Activated naive CD8-positive, alpha-beta T cell treated with anti-CD3 and anti-CD28 coated beads for 36 hours (primary cell): ENCODE data around the gene ANKRD35. TPM values are rescaled to one million over a fixed set of nuclear protein-coding genes. Genes with fewer than 3 reads are reported as not detected.
"Not testable (repeated sequence)": the region's sequence is repeated elsewhere in the genome, so short reads cannot be mapped to it uniquely, and the experiment has no call there.

Experiments used
- DNase-seq: peaks from one replicate; pipeline ENCODE4 v3.0.0; 2021
- H3K27ac Mint-ChIP-seq: one replicate; pipeline ENCODE4 v1.8.0; 2022; ENCODE audit warnings: mild to moderate bottlenecking, moderate library complexity, mixed read lengths
- H3K27me3 Mint-ChIP-seq: one replicate; pipeline ENCODE4 v1.8.0; 2022; ENCODE audit warnings: mild to moderate bottlenecking, mixed read lengths
- H3K36me3 Mint-ChIP-seq: one replicate; pipeline ENCODE4 v1.8.0; 2021; ENCODE audit warnings: mild to moderate bottlenecking, mixed read lengths
- H3K4me1 Mint-ChIP-seq: one replicate; pipeline ENCODE4 v1.8.0; 2021; ENCODE audit warnings: mixed read lengths
- H3K4me3 Mint-ChIP-seq: one replicate; pipeline ENCODE4 v1.8.0; 2022; ENCODE audit warnings: mild to moderate bottlenecking, moderate library complexity, mixed read lengths
- H3K9me3 Mint-ChIP-seq: one replicate; pipeline ENCODE4 v1.8.0; 2022; ENCODE audit warnings: mixed read lengths
- total RNA-seq, 2 experiments: library from RNA; stranded (reverse); gene quantifications; one replicate each; pipeline ENCODE4 v1.2.3, GENCODE V29; 2021

Gene ANKRD35
- total RNA-seq, 2 experiments from 2014 or later, result 0.58 to 0.64 TPM

- Mint-ChIP-seq H3K27me3 (no peaks in the 10 kb centered on the region), H3K4me3 (no peak overlapping the region), H3K9me3 (no peaks in the 10 kb centered on the region), H3K27ac (no peak overlapping the region), H3K36me3 (peaks cover 3% of the 10 kb centered on the region), H3K4me1 (peaks cover 16% of the 10 kb centered on the region)
- no peak for DNase-seq
These were observed 37.8 kb downstream of the ANKRD35 start for GRCh38 chr1:145847827-145848226.

GRCh38 chr1:145846201-145846612, 39.5 kb downstream of the ANKRD35 start:
- no peaks in the 10 kb centered on the region for H3K9me3 Mint-ChIP-seq
- peak; percentile 23 for DNase-seq
- H3K36me3 Mint-ChIP-seq, result peaks cover 3% of the 10 kb centered on the region
- H3K4me1 Mint-ChIP-seq, result peaks cover 16% of the 10 kb centered on the region
- H3K27ac Mint-ChIP-seq, result peak overlapping the region; percentile 65
- no peaks in the 10 kb centered on the region for H3K27me3 Mint-ChIP-seq
- H3K4me3 Mint-ChIP-seq, result no peak overlapping the region

DNA sequence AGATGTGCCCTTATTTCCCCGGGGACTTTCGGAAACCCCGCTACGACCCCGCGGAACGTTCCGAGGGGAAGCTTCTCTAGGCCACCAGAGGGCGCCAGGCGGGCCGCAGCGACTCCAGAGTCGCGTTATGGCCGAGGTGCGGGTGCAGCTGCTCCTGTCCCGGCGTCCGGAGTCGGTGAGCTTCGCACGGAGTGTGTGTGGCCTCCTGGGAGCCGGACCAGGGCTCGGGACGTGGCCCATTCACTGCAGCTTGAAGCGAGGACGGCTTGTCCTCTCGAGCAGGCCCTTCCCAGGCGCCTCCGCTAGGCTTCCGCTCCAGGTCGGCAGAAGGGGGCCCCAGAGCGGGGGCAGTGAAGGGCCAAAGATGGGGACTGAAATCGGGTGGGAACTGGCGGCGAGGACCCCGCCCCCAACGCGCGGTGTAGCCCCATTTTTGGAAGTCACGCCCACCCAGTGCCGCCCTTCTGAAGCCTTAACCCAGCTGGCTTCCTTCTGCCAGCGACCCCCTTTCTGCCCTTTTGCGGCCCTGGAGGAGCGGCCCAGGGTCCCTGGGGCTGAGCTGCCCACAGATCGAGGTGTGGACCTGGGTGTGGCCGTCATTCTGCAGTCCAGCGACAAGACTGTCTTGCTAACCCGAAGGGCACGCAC, 40.0 kb downstream of the ANKRD35 start, which contains the start of gene NUDT17:
TSS of gene NUDT17 (plus strand) at position 117 of the 648 bp plus-strand sequence. CDS start at position 128, 11 bp downstream.
- Mint-ChIP-seq H3K4me3 (no peak within 1 kb of the TSS), H3K27me3 (no peaks in the 10 kb centered on the region), H3K36me3 (no peaks in the 10 kb centered on the region), H3K27ac (peak within 1 kb of the TSS; percentile 65), H3K4me1 (peaks cover 16% of the 10 kb centered on the region), H3K9me3 (no peaks in the 10 kb centered on the region)
- peak; percentile 78 for DNase-seq

- Mint-ChIP-seq H3K27ac (no peak overlapping the region), H3K9me3 (no peaks in the 10 kb centered on the region), H3K4me1 (peaks cover 14% of the 10 kb centered on the region), H3K36me3 (no peaks in the 10 kb centered on the region), H3K27me3 (no peaks in the 10 kb centered on the region), H3K4me3 (no peak overlapping the region)
- DNase-seq, result no peak
These were observed 40.5 kb downstream of the ANKRD35 start for GRCh38 chr1:145845144-145845513.

DNA sequence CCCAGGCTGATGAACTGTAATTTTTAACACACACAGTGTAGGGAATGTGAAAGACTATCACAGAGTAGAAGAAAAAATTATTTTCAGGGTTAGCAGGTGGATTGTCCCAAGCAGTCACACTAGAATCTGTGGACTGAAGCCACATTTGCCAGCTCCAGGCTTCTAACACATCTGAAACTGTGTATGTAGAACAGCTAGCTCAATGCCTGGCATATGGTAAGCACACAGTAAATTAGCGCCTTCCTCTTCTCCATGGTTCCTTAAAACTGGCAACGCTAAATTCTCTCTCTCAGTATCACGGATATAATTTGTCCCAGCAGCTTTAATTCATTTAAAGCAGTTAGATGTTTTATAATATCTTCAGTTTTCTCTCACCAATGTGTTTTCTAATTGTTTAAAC, 42.6 kb downstream of the ANKRD35 start:
- Mint-ChIP-seq H3K27me3 (no peaks in the 10 kb centered on the region), H3K36me3 (peaks cover 6% of the 10 kb centered on the region), H3K27ac (no peak overlapping the region), H3K9me3 (no peaks in the 10 kb centered on the region), H3K4me1 (peaks cover 12% of the 10 kb centered on the region), H3K4me3 (no peak overlapping the region)
- no peak for DNase-seq

GRCh38 chr1:145837656-145838055, 48.0 kb downstream of the ANKRD35 start:
- no peak for DNase-seq
- Mint-ChIP-seq H3K27ac (no peak overlapping the region), H3K36me3 (peaks cover 21% of the 10 kb centered on the region), H3K4me3 (no peak overlapping the region), H3K9me3 (no peaks in the 10 kb centered on the region), H3K4me1 (peaks cover 7% of the 10 kb centered on the region), H3K27me3 (no peaks in the 10 kb centered on the region)

- H3K36me3 Mint-ChIP-seq, result peaks cover 60% of the 10 kb centered on the region
- DNase-seq, H3K27me3 Mint-ChIP-seq, H3K4me3 Mint-ChIP-seq, H3K9me3 Mint-ChIP-seq: not testable (repeated sequence)
- H3K4me1 Mint-ChIP-seq, result peaks cover 35% of the 10 kb centered on the region
- peak overlapping the region; percentile 36 for H3K27ac Mint-ChIP-seq
These were observed 54.9 kb downstream of the ANKRD35 start for GRCh38 chr1:145830810-145831209.

DNA sequence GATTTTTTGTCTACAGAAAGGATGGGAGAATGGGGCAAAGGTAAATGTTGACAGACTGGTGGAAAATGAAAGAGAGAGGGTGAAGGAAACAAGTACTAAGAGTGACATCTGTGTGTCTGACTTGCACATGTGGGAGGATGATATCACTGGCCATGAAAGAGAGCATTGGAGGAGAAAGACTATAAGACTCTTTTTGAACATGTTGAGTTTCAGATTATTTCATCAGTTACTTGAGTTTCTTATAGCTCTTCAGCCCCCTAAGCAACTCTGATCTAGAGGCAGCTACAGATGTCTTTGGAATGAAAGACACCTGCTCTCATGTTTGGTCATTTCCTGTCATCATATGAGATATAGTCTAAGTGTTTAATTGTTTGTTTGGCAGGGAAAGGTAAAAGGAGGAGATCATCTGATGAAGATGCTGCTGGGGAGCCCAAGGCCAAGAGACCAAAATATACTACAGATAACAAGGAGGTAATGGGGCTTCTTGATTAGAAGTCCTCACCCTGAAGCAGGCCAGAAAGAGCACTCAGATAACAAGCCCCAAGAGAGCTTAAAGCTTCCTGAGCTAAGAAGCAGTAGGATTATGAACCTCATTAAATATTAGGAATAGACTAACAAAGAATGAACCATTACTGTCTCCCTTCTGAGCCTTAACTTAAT, 57.2 kb downstream of the ANKRD35 start:
- DNase-seq, result no peak
- Mint-ChIP-seq H3K36me3 (peaks cover 70% of the 10 kb centered on the region), H3K4me3 (peak overlapping the region; percentile 62), H3K27ac (peak overlapping the region; percentile 95), H3K27me3 (no peaks in the 10 kb centered on the region), H3K4me1 (peaks cover 42% of the 10 kb centered on the region), H3K9me3 (no peaks in the 10 kb centered on the region)

- Mint-ChIP-seq H3K27ac (peak overlapping the region; percentile 95), H3K4me3 (peak overlapping the region; percentile 62), H3K9me3 (no peaks in the 10 kb centered on the region), H3K4me1 (peaks cover 42% of the 10 kb centered on the region), H3K27me3 (no peaks in the 10 kb centered on the region), H3K36me3 (peaks cover 65% of the 10 kb centered on the region)
- DNase-seq, result no peak
These were observed 57.7 kb downstream of the ANKRD35 start for GRCh38 chr1:145827966-145828365.

DNA sequence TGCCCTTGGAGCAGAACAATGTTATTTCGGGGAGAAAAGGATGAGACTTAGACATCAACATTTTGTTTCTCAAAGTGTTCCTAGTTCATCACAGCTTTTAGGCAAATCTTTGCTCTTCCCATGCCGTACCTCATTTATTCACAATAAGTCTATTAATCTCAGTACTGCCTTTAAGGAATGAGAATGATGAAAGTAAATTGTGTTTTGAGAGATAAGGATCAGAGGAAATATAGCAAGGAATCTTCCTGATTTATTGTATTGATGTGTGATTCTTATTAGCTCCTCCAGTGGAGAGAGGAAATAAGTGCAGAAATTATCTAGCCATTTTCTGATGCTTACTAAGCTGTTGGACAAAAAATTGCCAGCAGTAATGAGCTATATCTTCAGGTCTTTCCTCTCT, 59.6 kb downstream of the ANKRD35 start:
- Mint-ChIP-seq H3K27ac (peak overlapping the region; percentile 61), H3K27me3 (no peaks in the 10 kb centered on the region), H3K36me3 (peaks cover 58% of the 10 kb centered on the region), H3K4me3 (peak overlapping the region; percentile 97), H3K9me3 (no peaks in the 10 kb centered on the region), H3K4me1 (peaks cover 42% of the 10 kb centered on the region)
- no peak for DNase-seq

DNA sequence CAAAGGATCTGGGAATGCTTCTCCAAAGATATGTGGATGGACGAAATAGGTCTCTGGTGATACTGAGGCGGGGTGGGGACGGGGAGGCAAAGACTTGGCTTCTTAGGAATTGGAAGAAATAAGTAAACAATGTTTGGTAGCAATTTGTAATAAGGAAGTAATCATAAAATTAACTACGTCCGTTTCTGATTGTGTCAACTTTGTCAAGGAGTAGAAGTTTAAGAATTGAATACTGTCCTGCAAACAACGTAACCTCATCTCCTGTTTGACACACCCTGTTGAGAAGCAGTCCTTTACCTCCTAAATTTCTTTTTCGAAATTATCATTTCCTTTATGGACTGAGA, 61.2 kb downstream of the ANKRD35 start:
- H3K27me3 Mint-ChIP-seq, result no peaks in the 10 kb centered on the region
- peaks cover under 1% of the 10 kb centered on the region for H3K9me3 Mint-ChIP-seq
- H3K4me3 Mint-ChIP-seq, result peak overlapping the region; percentile 97
- H3K27ac Mint-ChIP-seq, result peak overlapping the region; percentile 98
- no peak for DNase-seq
- H3K4me1 Mint-ChIP-seq, result peaks cover 39% of the 10 kb centered on the region
- peaks cover 45% of the 10 kb centered on the region for H3K36me3 Mint-ChIP-seq

- Mint-ChIP-seq H3K4me3 (peak within 1 kb of the TSS; percentile 97), H3K36me3 (peaks cover 42% of the 10 kb centered on the region)
- peak; percentile 88 for DNase-seq
These were observed 61.8 kb downstream of the ANKRD35 start, which contains the start of the genes POLR3C and RNF115 for GRCh38 chr1:145823565-145824498. Gene POLR3C (plus strand): TSS chr1:145824200. CDS start chr1:145825777, 1,577 bp downstream. Gene RNF115 (minus strand): TSS chr1:145824095. CDS start chr1:145823873, 222 bp downstream.

DNA sequence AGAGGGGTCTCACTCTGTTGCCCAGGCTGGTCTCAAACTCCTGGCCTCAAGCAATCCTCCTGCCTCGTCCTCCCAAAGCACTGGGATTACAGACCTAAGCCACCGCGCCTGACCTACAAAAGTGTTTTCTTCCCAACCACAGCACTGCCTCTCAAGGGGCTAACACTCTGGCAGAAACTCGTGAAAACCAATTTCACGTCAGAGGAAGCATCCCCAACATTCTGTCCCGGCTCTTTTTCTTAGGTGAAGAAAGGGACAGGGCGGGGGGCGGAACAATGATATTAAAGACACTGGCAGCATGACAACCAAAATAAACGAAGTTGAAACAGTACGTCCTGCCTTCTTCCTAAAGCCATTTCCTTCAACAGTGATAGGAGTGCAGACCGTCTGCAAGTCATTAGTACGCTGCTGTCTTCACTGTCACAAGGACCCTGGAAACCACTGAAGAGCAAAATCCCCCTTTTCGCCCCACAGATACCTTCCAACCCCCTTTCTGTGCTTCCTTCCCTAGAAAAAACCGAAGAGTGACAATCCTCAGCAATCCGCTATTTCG, 62.8 kb downstream of the ANKRD35 start:
- not testable (repeated sequence) for H3K9me3 Mint-ChIP-seq, H3K27me3 Mint-ChIP-seq, DNase-seq
- peak overlapping the region; percentile 56 for H3K27ac Mint-ChIP-seq
- peak overlapping the region; percentile 43 for H3K4me3 Mint-ChIP-seq
- peaks cover 25% of the 10 kb centered on the region for H3K4me1 Mint-ChIP-seq
- H3K36me3 Mint-ChIP-seq, result peaks cover 33% of the 10 kb centered on the region

More at GRCh38 chr1:145823565-145824498, 61.8 kb downstream of the ANKRD35 start, which contains the start of the genes POLR3C and RNF115:
- Mint-ChIP-seq H3K4me1 (peaks cover 35% of the 10 kb centered on the region), H3K27ac (peak within 1 kb of the TSS; percentile 98), H3K27me3 (no peaks in the 10 kb centered on the region), H3K9me3 (peaks cover 3% of the 10 kb centered on the region)

DNA sequence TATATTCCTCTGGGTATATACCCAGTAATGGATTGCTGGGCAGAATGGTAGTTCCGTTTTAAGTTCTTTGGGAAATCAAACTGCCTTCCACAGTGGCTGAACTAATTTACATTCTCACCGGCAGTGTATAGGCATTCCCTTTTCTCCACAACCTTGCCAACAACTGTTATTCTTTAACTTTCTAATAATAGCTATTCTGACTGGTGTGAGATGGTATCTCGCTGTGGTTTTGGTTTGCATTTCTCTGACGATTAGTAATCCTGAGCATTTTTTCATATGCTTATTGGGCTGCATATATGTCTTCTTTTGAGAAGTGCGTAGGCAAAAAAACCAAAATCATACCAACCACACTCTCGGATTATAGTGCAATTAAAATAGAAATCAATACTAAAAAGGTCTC, 67.6 kb downstream of the ANKRD35 start:
- not testable (repeated sequence) for H3K27me3 Mint-ChIP-seq, H3K27ac Mint-ChIP-seq, H3K9me3 Mint-ChIP-seq, H3K36me3 Mint-ChIP-seq, H3K4me3 Mint-ChIP-seq, DNase-seq
- peaks cover 11% of the 10 kb centered on the region for H3K4me1 Mint-ChIP-seq
